Gastrocnemius medialis (tissue), 4 donors: ENCODE results near the gene MLXIPL. TPM values are rescaled to one million over a fixed set of nuclear protein-coding genes. Genes with fewer than 3 reads are reported as not detected.
"Not testable (repeated sequence)": the region's sequence is repeated elsewhere in the genome, so short reads cannot be mapped to it uniquely, and the experiment has no call there.

Source experiments
- ATAC-seq, 2 donors: fragments of 150-250 bp; one replicate each; pipeline ENCODE4 v1.9.1; 2016
- DNase-seq, 2 donors: peaks; one replicate each; pipeline ENCODE4 v3.0.0-alpha.2; 2019
- H3K27ac ChIP-seq, 4 donors: fragments of 200-600 bp; sonication (generic); 1 replicate in 1 of 4; 2 replicates in 3 of 4; pipeline ENCODE4 v1.5.1; 2016 to 2018; ENCODE audit warnings: mild to moderate bottlenecking in 2 of 4, moderate library complexity in 1 of 4
- H3K27me3 ChIP-seq, 3 donors: fragments of 200-600 bp; sonication (generic) in 2 of 3; 1 replicate in 1 of 3; 2 replicates in 2 of 3; pipeline versions ENCODE4 v1.5.1 to v1.6.0; 2016 to 2019; ENCODE audit warnings: mild to moderate bottlenecking in 1 of 3, moderate library complexity in 1 of 3
- H3K36me3 ChIP-seq, 2 donors: fragments of 200-600 bp; sonication (generic) in 1 of 2; one replicate each; pipeline ENCODE4 v1.5.1; 2017 to 2018
- H3K4me1 ChIP-seq, 2 donors: fragments of 200-600 bp; sonication (generic) in 1 of 2; one replicate each; pipeline ENCODE4 v1.5.1; 2016 to 2017; ENCODE audit warnings: mild to moderate bottlenecking in 2 of 2
- H3K4me3 ChIP-seq, 4 donors: fragments of 200-600 bp; sonication (generic) in 3 of 4; 1 replicate in 1 of 4; 2 replicates in 3 of 4; pipeline ENCODE4 v1.5.1; 2016 to 2019; ENCODE audit warnings: mild to moderate bottlenecking in 2 of 4
- H3K9me3 ChIP-seq, 3 donors: fragments of 200-600 bp; sonication (generic) in 2 of 3; 1 replicate in 1 of 3; 2 replicates in 2 of 3; pipeline ENCODE4 v1.5.1; 2016 to 2019
- CTCF ChIP-seq, 5 experiments: fragments of 450-650 bp in 3 of 5; fragments of 200-600 bp in 2 of 5; sonication (generic) in 2 of 5; IDR thresholded peaks in 4 of 5; conservative IDR thresholded peaks in 1 of 5; 1 replicate in 4 of 5; 2 replicates in 1 of 5; pipeline ENCODE4 v1.5.1; 2016 to 2019; ENCODE audit warnings: antibody characterized with exemption in 5 of 5, mild to moderate bottlenecking in 3 of 5, moderate library complexity in 3 of 5
- POLR2A ChIP-seq, 2 donors: fragments of 450-650 bp; IDR thresholded peaks; one replicate each; pipeline ENCODE4 v1.6.1; 2017; ENCODE audit warnings: antibody characterized with exemption in 2 of 2, mild to moderate bottlenecking in 2 of 2, moderate library complexity in 2 of 2
- in situ Hi-C, 4 donors: fragments of 200-750 bp; cut with MboI; loops; one replicate each; pipeline versions ENCODE4 v1.15.0 to v1.8.0; 2017; ENCODE audit warnings: low sequenced_read_pairs in 4 of 4
- intact Hi-C: fragments of 100-400 bp; cut with DNase I; formaldehyde crosslinking; loops from one replicate; pipeline ENCODE4 v1.15.1; 2023; ENCODE audit warnings: low total_unique reads
- total RNA-seq, 4 donors: library from RNA; depleted of rRNA; stranded (reverse); fragments of >200 nt; gene quantifications; one replicate each; pipeline versions ENCODE4 v1.1.0 to v1.2.3, GENCODE V29; 2016

The MLXIPL gene
- total RNA-seq, 4 donors from 2014 or later = 7.6 to 107 (median 29.2) TPM

- Histone ChIP-seq H3K4me1 (peaks cover 25 to 31% of the 10 kb centered on the region in 2 donors), H3K4me3 (peak overlapping the region; percentile 70 to 93 (median 75)), H3K9me3 (no peaks in the 10 kb centered on the region), H3K27me3 (no peaks in the 10 kb centered on the region), H3K36me3 (peaks cover 0 to 25% of the 10 kb centered on the region in 2 donors), H3K27ac (peak overlapping the region; percentile 92 to 99 (median 98))
- in situ Hi-C loops = no loop called here
- DNase-seq (no peak), ATAC-seq (no peak)
- TF ChIP-seq POLR2A (IDR thresholded peaks at IDR 0.05) (no peak), CTCF (IDR thresholded peaks at IDR 0.05 in 4 of 5, conservative IDR thresholded peaks at IDR 0.05 in 1 of 5) (no peak)
- intact Hi-C loops = loop anchor here (5.0 to 10.0 kb wide), 3 partner anchors 158 to 619 kb away; partner anchors contain the start of genes ABHD11 and EIF4H
Measured at GRCh38 chr7:73555411-73555982, 68.8 kb downstream of the MLXIPL start.

GRCh38 chr7:73550093-73550492, 74.2 kb downstream of the MLXIPL start:
- DNase-seq (peak in 1 of 2 donors; percentile 59), ATAC-seq (peak in 1 of 2 donors; percentile 41)
- peak overlapping the region; percentile 1 to 68 (median 14) for H3K27ac ChIP-seq
- H3K9me3 ChIP-seq, in situ Hi-C loops, H3K4me3 ChIP-seq, H3K27me3 ChIP-seq: not testable (repeated sequence)
- intact Hi-C loops = loop anchor here (10.0 kb wide), 1 partner anchor 625 kb away; the partner anchor contains the start of gene EIF4H
- peaks cover 9 to 16% of the 10 kb centered on the region in 2 donors for H3K4me1 ChIP-seq
- H3K36me3 ChIP-seq = peaks cover 0 to 35% of the 10 kb centered on the region in 2 donors

- ATAC-seq (no peak), DNase-seq (no peak)
- no peaks in the 10 kb centered on the region for H3K27me3 ChIP-seq
- no peaks in the 10 kb centered on the region for H3K9me3 ChIP-seq
- TF ChIP-seq POLR2A (IDR thresholded peaks at IDR 0.05) (no peak), CTCF (IDR thresholded peaks at IDR 0.05 in 4 of 5, conservative IDR thresholded peaks at IDR 0.05 in 1 of 5) (no peak)
- H3K4me1 ChIP-seq = peaks cover 5 to 7% of the 10 kb centered on the region in 2 donors
- H3K36me3 ChIP-seq = peaks cover 0 to 35% of the 10 kb centered on the region in 2 donors
- in situ Hi-C loops = no loop called here
- peak overlapping the region; percentile 1 to 68 (median 15) for H3K27ac ChIP-seq
- H3K4me3 ChIP-seq = no peak overlapping the region
- intact Hi-C loops = no loop called here
Measured at GRCh38 chr7:73549176-73549575, 75.1 kb downstream of the MLXIPL start.

GRCh38 chr7:73547841-73548240, 76.5 kb downstream of the MLXIPL start:
- Histone ChIP-seq H3K9me3 (no peaks in the 10 kb centered on the region), H3K27me3 (no peaks in the 10 kb centered on the region), H3K4me1 (peaks cover 5 to 6% of the 10 kb centered on the region in 2 donors), H3K4me3 (no peak overlapping the region), H3K36me3 (peaks cover 0 to 44% of the 10 kb centered on the region in 2 donors), H3K27ac (no peak overlapping the region)
- intact Hi-C loops (no loop called here), in situ Hi-C loops (no loop called here)
- TF ChIP-seq CTCF (IDR thresholded peaks at IDR 0.05 in 4 of 5, conservative IDR thresholded peaks at IDR 0.05 in 1 of 5) = no peak
- no peak for TF ChIP-seq POLR2A (IDR thresholded peaks at IDR 0.05)
- no peak for ATAC-seq
- no peak for DNase-seq

GRCh38 chr7:73544678-73545077, 79.6 kb downstream of the MLXIPL start:
- in situ Hi-C loops (no loop called here), intact Hi-C loops (no loop called here)
- Histone ChIP-seq H3K27ac (no peak overlapping the region), H3K27me3 (no peaks in the 10 kb centered on the region), H3K4me3 (no peak overlapping the region), H3K36me3 (peaks cover 0 to 51% of the 10 kb centered on the region in 2 donors), H3K4me1 (peaks cover 0 to 6% of the 10 kb centered on the region in 2 donors), H3K9me3 (no peaks in the 10 kb centered on the region)
- no peak for DNase-seq
- TF ChIP-seq POLR2A (IDR thresholded peaks at IDR 0.05) = no peak
- no peak for TF ChIP-seq CTCF (IDR thresholded peaks at IDR 0.05 in 4 of 5, conservative IDR thresholded peaks at IDR 0.05 in 1 of 5)
- ATAC-seq = no peak

Other genes with a start within 250 kb of the MLXIPL start
- gene FZD9, start 190.7 kb downstream of the MLXIPL start, total RNA-seq = 10 to 100 TPM in 3 of 4 donors, 1 to 10 TPM in 1; 9.1 to 22.0 (median 11.7) TPM
- gene BAZ1B, start 102.2 kb downstream of the MLXIPL start, total RNA-seq = 10 to 100 TPM; 31.2 to 47.0 (median 42.0) TPM
- gene BCL7B, start 66.8 kb downstream of the MLXIPL start, total RNA-seq = 100 to 1,000 TPM; 107 to 166 (median 119) TPM
- 10 to 100 TPM; 14.4 to 32.9 (median 22.0) TPM for gene TBL2, start 45.9 kb downstream of the MLXIPL start, total RNA-seq
- gene VPS37D, start 43.3 kb upstream of the MLXIPL start, total RNA-seq = 1 to 10 TPM in 2 of 4 donors, under 1 TPM in 2; 0.64 to 2.5 (median 1.4) TPM
- 10 to 100 TPM in 1 of 4 donors, 1 to 10 TPM in 3; 3.9 to 10.5 (median 5.6) TPM for gene DNAJC30, start 58.9 kb upstream of the MLXIPL start, total RNA-seq
- gene BUD23, start 59.1 kb upstream of the MLXIPL start, total RNA-seq = 100 to 1,000 TPM in 3 of 4 donors, 10 to 100 TPM in 1; 83.9 to 128 (median 114) TPM
- 1 to 10 TPM in 3 of 4 donors, under 1 TPM in 1; 0.83 to 8.1 (median 3.2) TPM for gene STX1A, start 95.1 kb upstream of the MLXIPL start, total RNA-seq
- gene ABHD11, start 114.3 kb upstream of the MLXIPL start, total RNA-seq = 1 to 10 TPM; 3.2 to 9.4 (median 7.6) TPM
- gene CLDN3, start 145.7 kb upstream of the MLXIPL start, total RNA-seq = 1 to 10 TPM in 1 of 4 donors, not detected in 3; 5.0 TPM
- 1 to 10 TPM in 1 of 4 donors, under 1 TPM in 3; 0.16 to 3.7 (median 0.42) TPM for gene CLDN4, start 206.5 kb upstream of the MLXIPL start, total RNA-seq
- 1 to 10 TPM in 1 of 4 donors, under 1 TPM in 3; 0.36 to 1.5 (median 0.53) TPM for gene METTL27, start 218.0 kb upstream of the MLXIPL start, total RNA-seq
- not detected for gene TMEM270, start 236.6 kb upstream of the MLXIPL start, total RNA-seq